MM.1S (cell line): Measurements from ENCODE around the gene TARBP2.

ENCODE experiments used
- DNase-seq: peaks from one replicate; pipeline ENCODE4 v3.0.0-alpha.2; 2015
- H2AFZ ChIP-seq: fragments of 300-600 bp; sonication (generic); 2 replicates; pipeline ENCODE4 v1.6.0; 2016; ENCODE audit warnings: antibody characterized with exemption, low read length
- H3F3A ChIP-seq: fragments of 300-600 bp; sonication (generic); 2 replicates; pipeline ENCODE4 v1.6.1; 2016; ENCODE audit warnings: mild to moderate bottlenecking, antibody characterized with exemption, low read length, moderate library complexity, mixed read lengths; ENCODE audit not compliant: insufficient read depth
- H3K27ac ChIP-seq: fragments of 300-600 bp; sonication (generic); 2 replicates; pipeline ENCODE4 v1.5.1; 2016; ENCODE audit warnings: mild to moderate bottlenecking, low read length
- H3K27me3 ChIP-seq: fragments of 300-600 bp; sonication (generic); replicated peaks from 2 replicates; pipeline ENCODE4 v1.6.0; 2016; ENCODE audit warnings: low read length; ENCODE audit not compliant: insufficient read depth
- H3K36me3 ChIP-seq: fragments of 300-600 bp; sonication (generic); replicated peaks from 2 replicates; pipeline ENCODE4 v1.6.1; 2016; ENCODE audit warnings: mild to moderate bottlenecking, low read length, mixed read lengths; ENCODE audit not compliant: insufficient read depth
- H3K4me1 ChIP-seq: fragments of 300-600 bp; sonication (generic); 2 replicates; pipeline ENCODE4 v1.6.1; 2016; ENCODE audit warnings: low read length, mixed read lengths
- H3K4me2 ChIP-seq: fragments of 300-600 bp; sonication (generic); 2 replicates; pipeline ENCODE4 v1.6.0; 2016; ENCODE audit warnings: low read depth, low read length
- H3K4me3 ChIP-seq: fragments of 300-600 bp; sonication (generic); 2 replicates; pipeline ENCODE4 v1.5.1; 2016; ENCODE audit warnings: low read length, mixed read lengths
- H3K79me2 ChIP-seq: fragments of 300-600 bp; sonication (generic); 2 replicates; pipeline ENCODE4 v1.6.1; 2016; ENCODE audit warnings: mixed run types, low read length, mixed read lengths
- H3K9ac ChIP-seq: fragments of 300-600 bp; sonication (generic); 2 replicates; pipeline ENCODE4 v1.6.1; 2016; ENCODE audit warnings: low read length, mixed read lengths
- H3K9me2 ChIP-seq: fragments of 300-600 bp; sonication (generic); replicated peaks from 2 replicates; pipeline ENCODE4 v1.6.1; 2016; ENCODE audit warnings: mild to moderate bottlenecking, low read length, mixed read lengths; ENCODE audit not compliant: insufficient read depth
- H3K9me3 ChIP-seq: fragments of 300-600 bp; sonication (generic); replicated peaks from 2 replicates; pipeline ENCODE4 v1.6.1; 2016; ENCODE audit warnings: mild to moderate bottlenecking, low read length, mixed read lengths; ENCODE audit not compliant: insufficient read depth
- H4K20me1 ChIP-seq: fragments of 300-600 bp; sonication (generic); 2 replicates; pipeline ENCODE4 v1.6.1; 2016; ENCODE audit warnings: mild to moderate bottlenecking, low read length, moderate library complexity, mixed read lengths; ENCODE audit not compliant: insufficient read depth
- EZH2 ChIP-seq: fragments of 300-600 bp; sonication (generic); optimal IDR thresholded peaks from 2 replicates; pipeline ENCODE3; 2017; ENCODE audit warnings: low read depth, mild to moderate bottlenecking, antibody characterized with exemption, low read length, mixed read lengths
- EZH2phosphoT487 ChIP-seq: fragments of 300-600 bp; sonication (generic); IDR thresholded peaks from 2 replicates; pipeline ENCODE4 v1.6.1; 2018; ENCODE audit warnings: antibody characterized with exemption, low read length
- TF ChIP-seq, protein P1 (sequence below): fragments of 300-600 bp; sonication (generic); IDR thresholded peaks from 2 replicates; pipeline ENCODE4 v1.5.1; 2016; ENCODE audit warnings: antibody characterized with exemption, low read length, mixed read lengths

Gene TARBP2

DNA sequence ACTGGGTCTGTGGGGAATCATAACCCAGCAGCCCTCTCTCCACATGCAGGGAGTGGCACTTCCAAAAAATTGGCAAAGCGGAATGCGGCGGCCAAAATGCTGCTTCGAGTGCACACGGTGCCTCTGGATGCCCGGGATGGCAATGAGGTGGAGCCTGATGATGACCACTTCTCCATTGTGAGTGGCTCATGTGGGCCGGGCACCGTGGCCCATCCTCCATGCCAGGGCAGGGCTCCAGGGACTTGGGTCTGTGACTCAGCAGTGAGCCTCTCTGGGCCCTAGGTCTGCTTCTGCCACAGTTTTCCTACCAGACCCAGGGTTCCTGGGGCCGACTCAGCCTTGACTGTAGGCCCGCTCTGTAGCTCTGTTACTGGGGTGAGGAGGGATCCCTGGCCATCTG is 4.0 kb downstream of the TARBP2 start:
- TF ChIP-seq EZH2phosphoT487 (no peak), EZH2 (no peak)
- TF ChIP-seq, protein P1, sequence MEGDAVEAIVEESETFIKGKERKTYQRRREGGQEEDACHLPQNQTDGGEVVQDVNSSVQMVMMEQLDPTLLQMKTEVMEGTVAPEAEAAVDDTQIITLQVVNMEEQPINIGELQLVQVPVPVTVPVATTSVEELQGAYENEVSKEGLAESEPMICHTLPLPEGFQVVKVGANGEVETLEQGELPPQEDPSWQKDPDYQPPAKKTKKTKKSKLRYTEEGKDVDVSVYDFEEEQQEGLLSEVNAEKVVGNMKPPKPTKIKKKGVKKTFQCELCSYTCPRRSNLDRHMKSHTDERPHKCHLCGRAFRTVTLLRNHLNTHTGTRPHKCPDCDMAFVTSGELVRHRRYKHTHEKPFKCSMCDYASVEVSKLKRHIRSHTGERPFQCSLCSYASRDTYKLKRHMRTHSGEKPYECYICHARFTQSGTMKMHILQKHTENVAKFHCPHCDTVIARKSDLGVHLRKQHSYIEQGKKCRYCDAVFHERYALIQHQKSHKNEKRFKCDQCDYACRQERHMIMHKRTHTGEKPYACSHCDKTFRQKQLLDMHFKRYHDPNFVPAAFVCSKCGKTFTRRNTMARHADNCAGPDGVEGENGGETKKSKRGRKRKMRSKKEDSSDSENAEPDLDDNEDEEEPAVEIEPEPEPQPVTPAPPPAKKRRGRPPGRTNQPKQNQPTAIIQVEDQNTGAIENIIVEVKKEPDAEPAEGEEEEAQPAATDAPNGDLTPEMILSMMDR, result no peak
- no peak overlapping the region for H3K4me2 ChIP-seq
- no peaks in the 10 kb centered on the region for H3K36me3 ChIP-seq
- no peak overlapping the region for H2AFZ ChIP-seq
- no peak overlapping the region for H3K9ac ChIP-seq
- no peak overlapping the region for H3K27ac ChIP-seq
- H3K27me3 ChIP-seq, result no peaks in the 10 kb centered on the region
- peaks cover 32% of the 10 kb centered on the region for H3K79me2 ChIP-seq
- H3K4me1 ChIP-seq, result peaks cover 13% of the 10 kb centered on the region
- DNase-seq, result no peak
- H3K9me3 ChIP-seq, result no peaks in the 10 kb centered on the region
- H3K4me3 ChIP-seq, result no peak overlapping the region
- peaks cover 5% of the 10 kb centered on the region for H3F3A ChIP-seq
- H3K9me2 ChIP-seq, result no peaks in the 10 kb centered on the region
- H4K20me1 ChIP-seq, result no peaks in the 10 kb centered on the region

DNA sequence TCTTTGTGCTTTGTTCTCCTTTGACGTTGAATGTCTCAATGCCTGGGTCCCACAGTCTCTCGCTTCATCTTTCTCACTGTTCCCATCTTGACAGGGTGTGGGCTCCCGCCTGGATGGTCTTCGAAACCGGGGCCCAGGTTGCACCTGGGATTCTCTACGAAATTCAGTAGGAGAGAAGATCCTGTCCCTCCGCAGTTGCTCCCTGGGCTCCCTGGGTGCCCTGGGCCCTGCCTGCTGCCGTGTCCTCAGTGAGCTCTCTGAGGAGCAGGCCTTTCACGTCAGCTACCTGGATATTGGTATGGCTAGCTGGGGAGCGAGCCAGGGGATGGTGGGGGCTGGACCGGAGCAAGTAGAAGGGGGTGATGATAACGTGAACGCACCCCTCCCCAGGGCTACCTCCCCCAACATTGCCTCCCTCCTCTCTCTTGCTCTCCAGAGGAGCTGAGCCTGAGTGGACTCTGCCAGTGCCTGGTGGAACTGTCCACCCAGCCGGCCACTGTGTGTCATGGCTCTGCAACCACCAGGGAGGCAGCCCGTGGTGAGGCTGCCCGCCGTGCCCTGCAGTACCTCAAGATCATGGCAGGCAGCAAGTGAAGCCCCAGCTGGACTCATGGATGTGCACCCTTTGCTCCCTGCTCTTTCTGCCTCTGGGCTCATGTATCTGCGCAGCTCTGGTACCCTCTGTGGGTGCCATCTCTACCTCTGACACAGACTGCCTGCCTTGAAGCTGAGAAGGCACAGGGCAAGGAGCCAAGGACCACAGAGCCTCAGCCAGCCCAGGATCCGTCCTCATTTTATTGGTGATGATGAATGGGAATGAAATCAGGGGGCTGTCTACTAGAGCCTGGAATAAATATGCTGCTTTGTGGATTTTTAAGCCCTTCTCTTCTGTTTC is 4.7 kb downstream of the TARBP2 start:
- H3K27ac ChIP-seq, result no peak overlapping the region
- DNase-seq, result no peak
- no peaks in the 10 kb centered on the region for H4K20me1 ChIP-seq
- H3K9me3 ChIP-seq, result no peaks in the 10 kb centered on the region
- no peak overlapping the region for H3K4me2 ChIP-seq
- H3K9me2 ChIP-seq, result no peaks in the 10 kb centered on the region
- no peak overlapping the region for H3K4me3 ChIP-seq
- H3K79me2 ChIP-seq, result peaks cover 30% of the 10 kb centered on the region
- peaks cover 13% of the 10 kb centered on the region for H3K4me1 ChIP-seq
- no peaks in the 10 kb centered on the region for H3K27me3 ChIP-seq
- TF ChIP-seq, protein P1, result no peak
- no peaks in the 10 kb centered on the region for H3K36me3 ChIP-seq
- H3F3A ChIP-seq, result no peaks in the 10 kb centered on the region; the same call in none of the 2 replicates
- no peak overlapping the region for H2AFZ ChIP-seq
- H3K9ac ChIP-seq, result no peak overlapping the region

DNA sequence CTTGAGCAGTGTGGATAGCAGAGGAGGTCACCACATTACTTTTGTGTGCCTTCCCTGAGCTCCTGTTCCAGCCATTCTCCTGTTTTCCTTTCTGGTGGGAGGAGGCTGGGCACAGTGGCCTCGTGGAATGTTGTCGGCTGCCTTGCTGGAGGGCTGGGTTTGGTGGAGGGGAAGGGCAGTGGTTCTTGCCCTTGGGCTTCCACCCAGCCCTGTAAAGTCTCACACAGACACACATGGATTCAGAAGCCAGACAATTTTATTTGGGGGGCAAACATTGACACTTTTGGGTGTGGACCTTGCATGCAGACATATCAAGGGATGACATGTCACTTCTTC is 5.3 kb downstream of the TARBP2 start:
- TF ChIP-seq, protein P1, result no peak
- TF ChIP-seq EZH2phosphoT487 (no peak), EZH2 (no peak)
- DNase-seq, result no peak
- Histone ChIP-seq H3K4me1 (peaks cover 13% of the 10 kb centered on the region), H3K9me2 (no peaks in the 10 kb centered on the region), H2AFZ (no peak overlapping the region), H3K27me3 (no peaks in the 10 kb centered on the region), H4K20me1 (no peaks in the 10 kb centered on the region), H3K27ac (no peak overlapping the region), H3K79me2 (peaks cover 28% of the 10 kb centered on the region), H3F3A (no peaks in the 10 kb centered on the region; the same call in 1 of the 2 replicates), H3K36me3 (no peaks in the 10 kb centered on the region), H3K9me3 (no peaks in the 10 kb centered on the region), H3K9ac (no peak overlapping the region), H3K4me2 (no peak overlapping the region), H3K4me3 (no peak overlapping the region)
